Loucy (cell line): ENCODE results near the gene FBH1.

Experiments used
- CTCF ChIP-seq: fragments of 200-600 bp; sonication (generic); conservative IDR thresholded peaks from 2 replicates; pipeline ENCODE4 v1.5.1; 2014; ENCODE audit warnings: mild to moderate bottlenecking, antibody characterized with exemption, low read length
- EZH2phosphoT487 ChIP-seq: fragments of 200-600 bp; IDR thresholded peaks from 2 replicates; pipeline ENCODE4 v1.6.1; 2018; ENCODE audit warnings: antibody characterized with exemption, mild to moderate bottlenecking, moderate library complexity, borderline replicate concordance

GRCh38 chr10:5953676-5954075 is 63.6 kb downstream of the FBH1 start:
- no peak for TF ChIP-seq CTCF
- no peak for TF ChIP-seq EZH2phosphoT487
